Stimulated activated CD8-positive, alpha-beta memory T cell treated with anti-CD3 and anti-CD28 coated beads, Interleukin-12 subunit alpha, Interleukin-12 subunit beta, amount 100 ng/mL, for 4 hours (primary cell): ENCODE results near the gene LTBR.

Experiments used
- DNase-seq: peaks from one replicate; pipeline ENCODE4 v3.0.0-alpha.2; 2020; ENCODE audit warnings: low read depth

LTBR gene

GRCh38 chr12:6384499-6385436 is 806 bp downstream of the LTBR start:
- no peak for DNase-seq

DNA sequence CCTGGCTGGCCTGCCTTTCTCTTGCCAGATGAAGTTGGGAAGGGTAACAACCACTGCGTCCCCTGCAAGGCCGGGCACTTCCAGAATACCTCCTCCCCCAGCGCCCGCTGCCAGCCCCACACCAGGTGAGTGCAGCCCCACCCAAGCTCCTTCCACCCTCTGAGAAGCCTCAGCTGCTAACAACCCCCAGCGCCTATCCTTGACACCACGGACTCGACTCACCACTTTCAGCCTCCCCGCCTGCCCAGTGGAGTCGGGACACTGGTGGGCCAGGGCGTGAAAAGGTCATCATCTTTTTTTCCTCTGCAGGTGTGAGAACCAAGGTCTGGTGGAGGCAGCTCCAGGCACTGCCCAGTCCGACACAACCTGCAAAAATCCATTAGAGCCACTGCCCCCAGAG is 2.1 kb downstream of the LTBR start:
- DNase-seq: no peak

DNA sequence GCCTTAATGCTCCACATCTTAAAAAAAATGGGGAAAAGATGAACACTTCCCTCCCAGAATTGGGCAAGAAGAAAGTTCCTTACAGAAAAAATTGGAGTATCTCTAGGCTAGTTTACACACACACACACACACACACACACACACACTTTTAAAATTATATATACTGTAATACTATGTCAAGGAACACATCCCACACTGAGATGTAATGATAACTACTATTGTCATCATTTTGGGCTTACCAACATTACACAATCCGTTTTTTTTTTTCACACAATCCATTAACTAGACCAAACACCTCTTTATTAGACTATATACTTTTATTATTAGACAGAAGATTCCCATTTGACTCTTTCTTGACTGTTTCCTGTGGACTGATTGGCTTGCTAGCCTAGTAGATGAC is 2.5 kb downstream of the LTBR start:
- no peak for DNase-seq

- no peak for DNase-seq
Measured at GRCh38 chr12:6387541-6387940, 3.6 kb downstream of the LTBR start.

GRCh38 chr12:6390084-6390799 is 6.3 kb downstream of the LTBR start:
- no peak for DNase-seq

DNA sequence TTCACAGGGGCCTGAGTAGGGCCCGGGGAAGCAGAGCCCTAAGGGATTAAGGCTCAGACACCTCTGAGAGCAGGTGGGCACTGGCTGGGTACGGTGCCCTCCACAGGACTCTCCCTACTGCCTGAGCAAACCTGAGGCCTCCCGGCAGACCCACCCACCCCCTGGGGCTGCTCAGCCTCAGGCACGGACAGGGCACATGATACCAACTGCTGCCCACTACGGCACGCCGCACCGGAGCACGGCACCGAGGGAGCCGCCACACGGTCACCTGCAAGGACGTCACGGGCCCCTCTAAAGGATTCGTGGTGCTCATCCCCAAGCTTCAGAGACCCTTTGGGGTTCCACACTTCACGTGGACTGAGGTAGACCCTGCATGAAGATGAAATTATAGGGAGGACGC is 7.1 kb downstream of the LTBR start:
- DNase-seq: no peak

- no peak for DNase-seq
Measured at GRCh38 chr12:6392504-6392903, 8.5 kb downstream of the LTBR start.

GRCh38 chr12:6393109-6393508 is 9.1 kb downstream of the LTBR start:
- DNase-seq: no peak

DNA sequence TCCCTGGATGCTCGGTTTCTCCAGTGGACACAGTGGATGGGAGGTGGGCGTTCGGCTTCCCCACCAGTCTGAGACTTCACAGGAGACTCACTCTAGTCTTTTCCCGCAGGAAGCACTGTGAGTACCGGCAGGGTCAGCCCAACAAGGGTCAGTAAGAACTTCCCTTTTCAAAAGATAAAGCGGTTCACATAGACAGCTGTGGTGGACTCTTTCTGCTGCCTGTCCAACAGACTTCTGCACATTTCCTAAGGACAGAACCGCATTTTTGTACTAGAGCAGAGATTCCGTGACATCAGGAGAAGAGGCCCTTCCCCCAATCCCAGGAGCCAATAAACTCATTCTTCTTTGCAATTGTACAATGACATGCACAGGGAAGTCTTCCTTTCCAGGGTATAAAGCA is 10.4 kb downstream of the LTBR start:
- no peak for DNase-seq

- DNase-seq: no peak
Measured at GRCh38 chr12:6396031-6396430, 12.1 kb downstream of the LTBR start.

GRCh38 chr12:6399884-6400644 is 16.1 kb downstream of the LTBR start:
- no peak for DNase-seq

DNA sequence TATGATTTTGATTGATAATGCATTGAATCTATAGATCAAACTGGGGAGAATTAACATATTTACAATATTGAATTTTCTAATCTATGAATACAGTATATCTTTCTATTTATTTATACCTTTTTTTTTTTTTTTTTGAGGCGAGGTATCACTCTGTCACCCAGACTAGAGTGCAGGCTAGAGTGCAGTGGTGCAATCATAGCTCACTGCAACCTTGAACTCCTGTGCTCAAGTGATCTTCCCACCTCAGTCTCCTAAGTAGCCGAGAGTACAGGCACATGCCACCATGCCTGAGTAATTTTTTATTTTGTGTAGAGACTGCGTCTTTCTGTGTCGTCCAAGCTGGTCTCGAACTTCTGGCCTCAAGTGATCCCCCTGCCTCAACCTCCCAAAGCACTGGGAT is 20.4 kb downstream of the LTBR start:
- no peak for DNase-seq

- DNase-seq: no peak
Measured at GRCh38 chr12:6405963-6406362, 22.0 kb downstream of the LTBR start.

- DNase-seq: no peak
Measured at GRCh38 chr12:6407236-6407954, 23.4 kb downstream of the LTBR start.

GRCh38 chr12:6416596-6416995 is 32.6 kb downstream of the LTBR start:
- DNase-seq: no peak

- no peak for DNase-seq
Measured at GRCh38 chr12:6418796-6419195, 34.8 kb downstream of the LTBR start.

DNA sequence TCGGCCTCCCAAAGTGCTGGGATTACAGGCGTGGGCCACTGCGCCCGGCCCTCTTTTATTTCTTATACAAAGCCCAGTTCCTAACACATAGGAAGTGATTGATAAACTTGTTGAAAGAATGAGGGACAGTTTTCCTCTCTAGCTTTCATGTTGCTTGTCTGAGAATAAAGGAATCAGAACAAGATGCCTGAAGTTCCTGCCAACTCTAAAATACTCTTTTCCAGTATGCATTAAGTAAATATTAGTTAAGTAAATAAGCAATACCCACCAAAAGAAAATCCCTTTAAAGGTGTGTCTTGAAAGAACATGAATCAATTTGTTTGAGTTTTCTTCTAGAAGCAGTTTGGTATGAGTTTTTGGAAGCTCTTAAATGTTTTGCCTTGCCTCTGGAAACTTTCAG is 36.4 kb downstream of the LTBR start:
- no peak for DNase-seq

- peak; percentile 47 for DNase-seq
Measured at GRCh38 chr12:6423267-6424007, 39.5 kb downstream of the LTBR start.

GRCh38 chr12:6424008-6424347 is 40.0 kb downstream of the LTBR start:
- DNase-seq: no peak

DNA sequence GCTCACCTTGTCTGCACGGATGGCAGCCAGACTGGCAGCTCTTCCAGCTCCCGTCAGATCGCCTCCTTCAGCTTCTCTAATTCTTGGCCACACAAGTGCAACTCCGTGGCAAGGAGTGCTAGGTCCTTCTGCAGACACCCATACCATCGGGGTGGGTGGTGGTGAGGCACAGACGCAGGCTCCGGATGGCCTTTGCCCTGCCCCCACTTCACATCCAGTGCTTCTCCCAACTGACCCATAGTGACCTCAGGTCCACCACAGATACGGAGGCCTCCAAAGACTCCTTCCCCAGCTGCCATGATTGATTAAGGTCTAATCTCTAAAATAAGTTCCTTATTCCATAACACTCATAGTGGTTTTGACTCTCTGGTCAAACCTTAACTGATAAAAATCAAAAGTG is 40.9 kb downstream of the LTBR start:
- no peak for DNase-seq
